IMR-90 (cell line): ENCODE measurements around the gene ATG4A. TPM values are rescaled to one million over a fixed set of nuclear protein-coding genes. Genes with fewer than 3 reads are reported as not detected.

ENCODE experiments used
- ATAC-seq: fragments of 200-7000 bp; cut with Tn5 transposase; 2 replicates; pipeline ENCODE4 v1.9.1; 2020; ENCODE audit warnings: low read depth, mild to moderate bottlenecking, moderate library complexity
- BruUV-seq: library from RNA; stranded (reverse); fragments of 400-500 nt; replicated peaks from 2 replicates; lab custom pipeline; 2021; lab: Mats Ljungman, UMichigan
- CTCF ChIA-PET: fragments of 300-600 bp; formaldehyde crosslinking; extraction: SDS; loops from one replicate; lab custom pipeline; 2021; ENCODE audit warnings: antibody characterized with exemption; lab: Yijun Ruan, JAX
- POLR2A ChIA-PET: fragments of 300-600 bp; sonication (Branson Sonifier 250); formaldehyde crosslinking; loops from one replicate; lab custom pipeline; 2022; ENCODE audit warnings: antibody characterized with exemption; ENCODE audit not compliant: unreplicated experiment; lab: Charles Lee
- DNase-seq: peaks from one replicate; pipeline ENCODE4 v3.0.0; 2013
- H2AFZ ChIP-seq: replicated peaks from 2 replicates; pipeline ENCODE3; 2013; ENCODE audit warnings: low read length, mild to moderate bottlenecking; ENCODE audit not compliant: poor library complexity
- H2AK5ac ChIP-seq: 2 replicates; pipeline ENCODE4 v1.6.1; 2013; ENCODE audit warnings: low read depth, low read length, inconsistent platforms
- H2AK9ac ChIP-seq: replicated peaks from 2 replicates; pipeline ENCODE3; 2013; ENCODE audit warnings: mild to moderate bottlenecking, low read depth, low read length, moderate library complexity; ENCODE audit not compliant: poor library complexity
- H2BK120ac ChIP-seq: 2 replicates; pipeline ENCODE4 v1.6.1; 2013; ENCODE audit warnings: low read depth, low read length, inconsistent platforms
- H2BK15ac ChIP-seq: 3 replicates; pipeline ENCODE4 v1.6.1; 2013; ENCODE audit warnings: low read depth, low read length, inconsistent platforms
- H2BK20ac ChIP-seq: 2 replicates; pipeline ENCODE4 v1.6.1; 2013; ENCODE audit warnings: low read depth, mild to moderate bottlenecking, inconsistent platforms, low read length, moderate library complexity
- H2BK5ac ChIP-seq: 2 replicates; pipeline ENCODE4 v1.6.1; 2013; ENCODE audit warnings: mild to moderate bottlenecking, low read depth, low read length, inconsistent platforms; ENCODE audit not compliant: poor library complexity, severe bottlenecking
- H3K14ac ChIP-seq: replicated peaks from 2 replicates; pipeline ENCODE4 v1.6.1; 2013; ENCODE audit warnings: low read depth, low read length, inconsistent platforms
- H3K18ac ChIP-seq: 2 replicates; pipeline ENCODE4 v1.6.1; 2013; ENCODE audit warnings: low read depth, low read length, control low read depth
- H3K23ac ChIP-seq: 2 replicates; pipeline ENCODE4 v1.6.1; 2013; ENCODE audit warnings: low read depth, low read length, inconsistent platforms
- H3K27ac ChIP-seq: 2 replicates; pipeline ENCODE4 v1.5.1; 2013; ENCODE audit warnings: mild to moderate bottlenecking, control low read depth, low read length; ENCODE audit not compliant: insufficient read depth
- H3K27me3 ChIP-seq: 2 replicates; pipeline ENCODE4 v1.6.1; 2013; ENCODE audit warnings: low read length; ENCODE audit not compliant: control insufficient read depth, insufficient read depth
- H3K36me3 ChIP-seq: 2 replicates; pipeline ENCODE4 v1.6.1; 2013; ENCODE audit warnings: low read length, mixed read lengths; ENCODE audit not compliant: control insufficient read depth, insufficient read depth
- H3K4ac ChIP-seq: 2 replicates; pipeline ENCODE4 v1.6.1; 2013; ENCODE audit warnings: low read depth, low read length, inconsistent platforms
- H3K4me1 ChIP-seq: 2 replicates; pipeline ENCODE4 v1.6.1; 2013; ENCODE audit warnings: low read length, mixed read lengths; ENCODE audit not compliant: control insufficient read depth, insufficient read depth
- H3K4me2 ChIP-seq: 2 replicates; pipeline ENCODE4 v1.6.1; 2013; ENCODE audit warnings: low read depth, mild to moderate bottlenecking, control low read depth, low read length, moderate library complexity
- H3K4me3 ChIP-seq: 2 replicates; pipeline ENCODE4 v1.5.1; 2013; ENCODE audit warnings: low read depth, mild to moderate bottlenecking, control low read depth, low read length, moderate library complexity; ENCODE audit not compliant: insufficient read depth
- H3K56ac ChIP-seq: 2 replicates; pipeline ENCODE4 v1.6.1; 2013; ENCODE audit warnings: low read length, inconsistent platforms; ENCODE audit not compliant: insufficient read depth; ENCODE audit errors: extremely low read depth
- H3K79me1 ChIP-seq, 2 experiments: 2 replicates each; pipeline ENCODE4 v1.6.1; 2013; ENCODE audit warnings: low read length in 2 of 2, inconsistent platforms in 1 of 2, low read depth in 1 of 2
- H3K9ac ChIP-seq: 2 replicates; pipeline ENCODE4 v1.6.1; 2013; ENCODE audit warnings: low read depth, low read length, control low read depth
- H3K9me1 ChIP-seq: 2 replicates; pipeline ENCODE4 v1.6.1; 2013; ENCODE audit warnings: low read length, inconsistent platforms; ENCODE audit not compliant: insufficient read depth
- H3K9me3 ChIP-seq: 2 replicates; pipeline ENCODE4 v1.6.1; 2013; ENCODE audit warnings: low read length; ENCODE audit not compliant: control insufficient read depth, insufficient read depth
- H4K20me1 ChIP-seq: 2 replicates; pipeline ENCODE4 v1.6.1; 2013; ENCODE audit warnings: low read length, inconsistent platforms; ENCODE audit not compliant: insufficient read depth
- H4K5ac ChIP-seq: 2 replicates; pipeline ENCODE4 v1.6.1; 2013; ENCODE audit warnings: mild to moderate bottlenecking, low read depth, low read length, control low read depth
- H4K8ac ChIP-seq, 2 experiments: 2 replicates each; pipeline ENCODE4 v1.6.1; 2013; ENCODE audit warnings: low read depth in 2 of 2, low read length in 2 of 2, control low read depth in 1 of 2, inconsistent platforms in 1 of 2
- H4K91ac ChIP-seq: 2 replicates; pipeline ENCODE4 v1.6.1; 2013; ENCODE audit warnings: low read depth, low read length, inconsistent platforms; ENCODE audit not compliant: insufficient read depth
- FOS ChIP-seq: fragments of 150-350 bp; IDR thresholded peaks from 2 replicates; pipeline ENCODE4 v1.6.1; 2016; ENCODE audit warnings: low read depth, low read length
- MXI1 ChIP-seq: IDR thresholded peaks from 2 replicates; pipeline ENCODE4 v1.6.1; 2012; ENCODE audit warnings: low read depth, mild to moderate bottlenecking, low read length, moderate library complexity, borderline replicate concordance
- NFE2L2 ChIP-seq: fragments of 150-350 bp; IDR thresholded peaks from 2 replicates; pipeline ENCODE4 v1.6.1; 2016; ENCODE audit warnings: low read depth, mild to moderate bottlenecking, low read length
- RAD21 ChIP-seq: IDR thresholded peaks from 2 replicates; pipeline ENCODE4 v1.6.1; 2012; ENCODE audit warnings: low read length, improper control_type of control experiment
- RCOR1 ChIP-seq: IDR thresholded peaks from 2 replicates; pipeline ENCODE4 v1.6.1; 2012; ENCODE audit warnings: mild to moderate bottlenecking, low read length, improper control_type of control experiment; ENCODE audit not compliant: insufficient replicate concordance
- RFX5 ChIP-seq: IDR thresholded peaks from 2 replicates; pipeline ENCODE4 v1.8.0; 2012; ENCODE audit warnings: low read depth, mild to moderate bottlenecking, low read length, moderate library complexity
- SMC3 ChIP-seq: fragments of 150-350 bp; IDR thresholded peaks from 2 replicates; pipeline ENCODE4 v1.6.1; 2016; ENCODE audit warnings: low read depth, mild to moderate bottlenecking, antibody characterized with exemption, low read length, moderate library complexity
- WGBS, 2 experiments: methylation state at CpG; one replicate each; pipeline versions ENCODE4 v1.1.5 to v1.1.7; 2013; ENCODE audit warnings: missing lambda C conversion rate in 2 of 2; ENCODE audit not compliant: insufficient read length in 1 of 2; ENCODE audit errors: extremely low coverage in 2 of 2; 5-methylcytosine and 5-hydroxymethylcytosine counted together
- dilution Hi-C: fragments of 300-500 bp; cut with HindIII; formaldehyde crosslinking; loops from one replicate; pipeline ENCODE4 v1.14.3; 2018; ENCODE audit warnings: low sequenced_read_pairs; ENCODE audit not compliant: unreplicated experiment
- in situ Hi-C: fragments of 300-500 bp; cut with MboI; formaldehyde crosslinking; loops from 3 replicates; pipeline ENCODE4 v1.14.3; 2019; ENCODE audit warnings: low sequenced_read_pairs, inconsistent platforms, mixed read lengths
- intact Hi-C: fragments of 100-400 bp; cut with micrococcal nuclease; formaldehyde crosslinking; loops from 2 replicates; pipeline ENCODE4 v1.10.0; 2022
- polyA plus RNA-seq, 3 experiments: library from polyadenylated mRNA; depleted of rRNA; stranded (reverse); fragments of >200 nt; gene quantifications; 2 replicates each; pipeline ENCODE4 v1.2.3, GENCODE V29; 2012; ENCODE audit warnings: low replicate concordance in 1 of 3
- total RNA-seq: library from RNA; depleted of rRNA; stranded (reverse); fragments of >200 nt; gene quantifications from 2 replicates; pipeline ENCODE4 v1.2.3, GENCODE V29; 2012

ATG4A gene
- total and polyA plus RNA-seq, 2 of the 4 experiments (the other 2 are of a cell fraction): 8.2 to 14.7 TPM

DNA sequence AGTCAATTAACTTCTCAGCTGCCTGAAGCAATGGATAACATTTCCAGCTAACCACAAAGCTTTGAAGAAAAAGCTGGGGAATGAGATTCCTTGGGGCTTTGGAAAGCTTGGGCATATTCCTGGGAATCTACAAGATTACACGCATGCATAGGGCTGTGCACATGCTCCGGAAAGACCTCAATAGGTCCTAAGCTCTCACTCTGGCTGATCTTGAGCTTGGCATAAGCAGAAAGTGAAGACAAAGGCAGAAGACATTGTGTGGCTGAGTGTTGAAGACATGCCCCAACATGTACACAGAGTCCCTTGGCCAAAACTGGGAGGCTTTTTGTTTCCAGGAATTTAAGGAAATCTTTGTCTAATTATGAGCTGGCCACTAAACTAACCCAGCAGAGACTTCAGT lies 31.2 kb downstream of the ATG4A start:
- Histone ChIP-seq H3K23ac (peak overlapping the region; percentile 65; the same call in 1 of the 2 replicates), H2BK20ac (peak overlapping the region; percentile 63; the same call in 1 of the 2 replicates), H4K5ac (peak overlapping the region; percentile 90), H3K9me1 (0 out of 2 replicates have a peak, but pooled peaks cover 3% of the 10 kb centered on the region), H3K4me3 (no peak overlapping the region), H2AK5ac (peak overlapping the region; percentile 13; the same call in 1 of the 2 replicates), H3K9me3 (no peaks in the 10 kb centered on the region), H3K27me3 (peaks cover 4% of the 10 kb centered on the region), H3K14ac (peak overlapping the region; percentile 46), H3K56ac (no peak overlapping the region), H3K18ac (peak overlapping the region; percentile 89), H3K4me2 (no peak overlapping the region), H4K20me1 (no peaks in the 10 kb centered on the region), H3K9ac (no peak overlapping the region), H2AFZ (peak overlapping the region; percentile 50), H2AK9ac (peak overlapping the region; percentile 66), H2BK5ac (peak overlapping the region; percentile 86), H3K4ac (peak overlapping the region; percentile 78), H3K79me1 (no peaks in the 10 kb centered on the region; a peak in 1 of 4 replicates), H2BK120ac (peak overlapping the region; percentile 67), H2BK15ac (no peak overlapping the region; the same call in 2 of the 3 replicates), H4K91ac (peak overlapping the region; percentile 69), H4K8ac (peak overlapping the region in 1 of 2 experiments; percentile 94; a peak in 3 of 4 replicates), H3K27ac (peak overlapping the region; percentile 73; the same call in 1 of the 2 replicates), H3K4me1 (peaks cover 6% of the 10 kb centered on the region), H3K36me3 (no peaks in the 10 kb centered on the region; the same call in 1 of the 2 replicates)
- ChIA-PET POLR2A (no interaction called here), CTCF (no interaction called here)
- DNase-seq (peak; percentile 17), ATAC-seq (peak; percentile 39; the same call in 1 of the 2 replicates)
- dilution Hi-C loops: no loop called here
- in situ Hi-C loops: no loop called here
- BruUV-seq: no TSS peak
- TF ChIP-seq NFE2L2 (no peak), RAD21 (no peak), MXI1 (no peak), RCOR1 (no peak), FOS (no peak), RFX5 (no peak), SMC3 (no peak)
- intact Hi-C loops: no loop called here
- 50% methylated on average over 1 of the region's 2 CpGs; no CpG with 5 or more reads in 1 of the 2 experiments for WGBS, 2 experiments
